BLaER1 treated with 17β-estradiol and CSF1 and Interleukin-3, amounts not matched to agents 10 nM and 100 nM (cell line): Measurements from ENCODE around the gene RASSF10.
A peak's percentile ranks its signal among the peaks of the same experiment; 100 is the strongest.

ENCODE experiments used
- H3K27ac ChIP-seq, 11 experiments: shearing (Covaris generic); formaldehyde crosslinking; 2 replicates each; pipeline ENCODE4 v1.8.1; 2022
- H3K27me3 ChIP-seq, 11 experiments: shearing (Covaris generic); formaldehyde crosslinking; 2 replicates each; pipeline ENCODE4 v1.8.1; 2022
- H3K36me3 ChIP-seq, 11 experiments: shearing (Covaris generic); formaldehyde crosslinking; 2 replicates each; pipeline ENCODE4 v1.8.1; 2022
- H3K4me1 ChIP-seq, 10 experiments: shearing (Covaris generic); formaldehyde crosslinking; 2 replicates each; pipeline ENCODE4 v1.8.1; 2022
- H3K4me2 ChIP-seq, 11 experiments: shearing (Covaris generic); formaldehyde crosslinking; 2 replicates each; pipeline ENCODE4 v1.8.1; 2022
- H3K4me3 ChIP-seq, 10 experiments: shearing (Covaris generic); formaldehyde crosslinking; 2 replicates each; pipeline ENCODE4 v1.8.1; 2022
- H3K9ac ChIP-seq, 11 experiments: shearing (Covaris generic); formaldehyde crosslinking; 2 replicates each; pipeline ENCODE4 v1.8.1; 2022
- H3K9me3 ChIP-seq, 11 experiments: shearing (Covaris generic); formaldehyde crosslinking; replicated peaks in 1 of 11; 2 replicates each; pipeline ENCODE4 v1.8.1; 2022
- H4K20me1 ChIP-seq, 11 experiments: shearing (Covaris generic); formaldehyde crosslinking; 2 replicates each; pipeline ENCODE4 v1.8.1; 2022
- Cebpa-rat ChIP-seq, 11 experiments: shearing (Covaris generic); IDR thresholded peaks; 2 replicates each; pipeline ENCODE4 v1.8.1; 2022

RASSF10 gene

DNA sequence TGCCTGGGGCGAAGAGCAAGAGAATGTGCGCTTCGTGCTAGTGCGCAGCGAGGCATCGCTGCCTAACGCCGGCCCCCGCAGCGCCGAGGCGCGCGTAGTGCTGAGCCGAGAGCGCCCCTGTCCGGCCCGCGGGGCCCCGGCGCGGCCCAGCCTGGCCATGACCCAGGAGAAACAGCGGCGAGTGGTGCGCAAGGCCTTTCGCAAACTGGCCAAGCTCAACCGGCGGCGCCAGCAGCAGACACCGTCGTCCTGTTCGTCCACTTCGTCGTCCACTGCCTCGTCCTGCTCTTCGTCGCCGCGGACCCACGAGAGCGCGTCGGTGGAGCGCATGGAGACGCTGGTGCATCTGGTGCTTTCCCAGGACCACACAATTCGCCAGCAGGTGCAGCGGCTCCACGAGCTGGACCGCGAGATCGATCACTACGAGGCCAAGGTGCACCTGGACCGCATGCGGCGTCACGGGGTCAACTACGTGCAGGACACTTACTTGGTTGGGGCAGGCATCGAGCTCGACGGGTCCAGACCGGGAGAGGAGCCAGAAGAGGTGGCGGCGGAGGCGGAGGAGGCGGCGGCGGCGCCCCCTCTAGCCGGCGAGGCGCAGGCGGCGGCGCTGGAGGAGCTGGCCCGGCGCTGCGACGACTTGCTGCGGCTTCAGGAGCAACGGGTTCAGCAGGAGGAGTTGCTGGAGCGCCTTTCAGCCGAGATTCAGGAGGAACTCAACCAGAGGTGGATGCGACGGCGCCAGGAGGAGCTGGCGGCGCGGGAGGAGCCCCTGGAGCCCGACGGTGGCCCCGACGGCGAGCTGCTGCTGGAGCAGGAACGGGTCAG lies 1.0 kb downstream of the RASSF10 start:
- Histone ChIP-seq H3K4me3 (peak overlapping the region; percentile 50 to 70 (median 66)), H4K20me1 (peaks cover 0 to 34% (median 22%) of the 10 kb centered on the region in 11 experiments; a peak in 19 of 22 replicates), H3K27me3 (peaks cover 48 to 73% (median 61%) of the 10 kb centered on the region in 11 experiments), H3K27ac (no peak overlapping the region; a peak in 1 of 22 replicates), H3K4me2 (peak overlapping the region; percentile 91 to 99 (median 95)), H3K36me3 (peaks cover 0 to 7% (median 0%) of the 10 kb centered on the region in 11 experiments; a peak in 1 of 22 replicates), H3K4me1 (peaks cover 52 to 73% (median 59%) of the 10 kb centered on the region in 10 experiments), H3K9me3 (peaks cover 10 to 23% (median 20%) of the 10 kb centered on the region in 11 experiments), H3K9ac (peak overlapping the region in 8 of 11 experiments; percentile 60 to 79 (median 75); a peak in 14 of 22 replicates)
- TF ChIP-seq Cebpa-rat (IDR thresholded peaks at IDR 0.05): no peak

DNA sequence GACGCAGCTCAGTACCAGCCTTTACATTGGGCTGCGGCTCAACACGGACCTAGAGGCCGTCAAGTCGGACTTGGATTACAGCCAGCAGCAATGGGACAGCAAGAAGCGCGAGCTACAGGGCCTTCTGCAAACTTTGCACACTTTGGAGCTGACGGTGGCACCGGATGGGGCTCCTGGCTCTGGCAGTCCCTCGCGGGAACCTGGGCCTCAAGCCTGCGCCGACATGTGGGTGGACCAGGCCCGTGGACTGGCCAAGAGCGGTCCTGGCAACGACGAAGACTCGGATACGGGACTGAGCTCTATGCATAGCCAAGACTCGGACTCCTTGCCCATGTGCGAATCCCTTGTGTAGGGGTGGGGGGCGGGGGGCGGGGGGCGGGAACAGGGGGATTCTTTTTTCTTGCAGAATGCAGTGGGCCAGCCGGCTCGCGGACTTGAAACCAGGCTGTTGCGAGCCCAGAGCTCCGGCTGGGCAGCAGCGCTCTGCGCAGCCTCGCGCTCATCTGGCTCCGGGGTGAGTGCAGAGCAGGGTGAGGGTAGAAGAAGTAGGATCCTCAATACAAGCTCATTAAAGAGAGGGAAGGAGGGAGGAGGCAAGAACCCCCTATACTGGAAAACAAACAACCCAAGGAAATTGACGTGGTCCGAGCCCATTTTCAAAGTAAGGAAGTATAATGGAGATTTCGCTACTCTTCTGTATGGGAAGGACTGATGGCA lies 1.8 kb downstream of the RASSF10 start:
- peak overlapping the region; percentile 50 to 70 (median 66) for H3K4me3 ChIP-seq
- no peak overlapping the region for H3K27ac ChIP-seq
- H3K4me1 ChIP-seq: peaks cover 52 to 81% (median 64%) of the 10 kb centered on the region in 10 experiments
- H3K4me2 ChIP-seq: peak overlapping the region; percentile 91 to 99 (median 95)
- peaks cover 0 to 34% (median 22%) of the 10 kb centered on the region in 11 experiments; a peak in 19 of 22 replicates for H4K20me1 ChIP-seq
- H3K9me3 ChIP-seq: peaks cover 9 to 16% (median 13%) of the 10 kb centered on the region in 11 experiments; a peak in 21 of 22 replicates
- H3K36me3 ChIP-seq: peaks cover 0 to 7% (median 0%) of the 10 kb centered on the region in 11 experiments; a peak in 1 of 22 replicates
- peaks cover 48 to 77% (median 61%) of the 10 kb centered on the region in 11 experiments for H3K27me3 ChIP-seq
- TF ChIP-seq Cebpa-rat (IDR thresholded peaks at IDR 0.05): no peak
- peak overlapping the region in 7 of 11 experiments; percentile 60 to 79 (median 75); a peak in 9 of 22 replicates for H3K9ac ChIP-seq

DNA sequence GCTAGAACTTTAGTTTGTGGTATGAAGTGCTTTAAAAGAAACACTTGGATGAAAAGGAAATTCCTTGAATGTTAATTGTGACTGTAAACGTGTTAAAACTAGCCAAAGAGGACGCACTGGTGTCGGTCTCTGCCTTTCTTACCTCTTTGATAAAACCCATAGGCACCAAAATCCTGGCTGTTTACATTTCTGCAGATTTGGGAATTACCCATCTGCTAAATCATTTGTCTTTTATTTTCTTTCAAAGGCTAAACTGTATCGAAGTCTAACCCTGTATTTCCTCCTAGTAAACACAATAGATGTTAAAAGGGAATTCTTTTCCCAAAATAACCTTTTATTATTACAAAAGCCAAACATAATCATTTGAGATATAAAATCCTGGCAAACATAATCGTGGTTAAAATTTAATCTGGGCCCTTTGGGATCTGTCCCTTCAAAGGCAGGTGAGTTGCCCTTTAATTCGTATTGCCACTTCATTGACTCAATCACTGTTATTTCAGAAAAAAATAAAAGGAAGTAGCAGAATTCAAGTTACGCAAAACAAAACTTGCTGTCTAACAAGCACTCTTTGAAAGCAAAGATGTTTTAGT lies 2.4 kb downstream of the RASSF10 start:
- no peak overlapping the region for H3K27ac ChIP-seq
- peaks cover 48 to 77% (median 61%) of the 10 kb centered on the region in 11 experiments for H3K27me3 ChIP-seq
- H3K4me3 ChIP-seq: peak overlapping the region in 9 of 10 experiments; percentile 12 to 70 (median 55); a peak in 14 of 20 replicates
- peaks cover 52 to 88% (median 67%) of the 10 kb centered on the region in 10 experiments for H3K4me1 ChIP-seq
- H3K9ac ChIP-seq: peak overlapping the region in 4 of 11 experiments; percentile 9 to 54 (median 44); a peak in 5 of 22 replicates
- peak overlapping the region; percentile 50 to 99 (median 69); a peak in 21 of 22 replicates for H3K4me2 ChIP-seq
- H3K36me3 ChIP-seq: 0 out of 22 replicates have a peak, but pooled peaks cover 0 to under 1% (median 0%) of the 10 kb centered on the region in 11 experiments
- H4K20me1 ChIP-seq: peaks cover 0 to 34% (median 22%) of the 10 kb centered on the region in 11 experiments; a peak in 19 of 22 replicates
- H3K9me3 ChIP-seq: peaks cover 2 to 10% (median 6%) of the 10 kb centered on the region in 11 experiments; a peak in 21 of 22 replicates
- TF ChIP-seq Cebpa-rat (IDR thresholded peaks at IDR 0.05): no peak

- peak overlapping the region; percentile 50 to 99 (median 69) for H3K4me2 ChIP-seq
- TF ChIP-seq Cebpa-rat (IDR thresholded peaks at IDR 0.05): no peak
- no peaks in the 10 kb centered on the region for H3K36me3 ChIP-seq
- H3K9me3 ChIP-seq: peaks cover 0 to 4% (median under 1%) of the 10 kb centered on the region in 11 experiments; a peak in 3 of 22 replicates
- H3K4me3 ChIP-seq: peak overlapping the region in 7 of 10 experiments; percentile 49 to 70 (median 64); a peak in 8 of 20 replicates
- H3K27ac ChIP-seq: no peak overlapping the region
- peaks cover 48 to 77% (median 61%) of the 10 kb centered on the region in 11 experiments for H3K27me3 ChIP-seq
- peaks cover 0 to 34% (median 22%) of the 10 kb centered on the region in 11 experiments; a peak in 19 of 22 replicates for H4K20me1 ChIP-seq
- peaks cover 52 to 90% (median 73%) of the 10 kb centered on the region in 10 experiments for H3K4me1 ChIP-seq
- H3K9ac ChIP-seq: peak overlapping the region in 1 of 11 experiments; percentile 2; a peak in 2 of 22 replicates
These were observed 3.0 kb downstream of the RASSF10 start for GRCh38 chr11:13012056-13012661.

DNA sequence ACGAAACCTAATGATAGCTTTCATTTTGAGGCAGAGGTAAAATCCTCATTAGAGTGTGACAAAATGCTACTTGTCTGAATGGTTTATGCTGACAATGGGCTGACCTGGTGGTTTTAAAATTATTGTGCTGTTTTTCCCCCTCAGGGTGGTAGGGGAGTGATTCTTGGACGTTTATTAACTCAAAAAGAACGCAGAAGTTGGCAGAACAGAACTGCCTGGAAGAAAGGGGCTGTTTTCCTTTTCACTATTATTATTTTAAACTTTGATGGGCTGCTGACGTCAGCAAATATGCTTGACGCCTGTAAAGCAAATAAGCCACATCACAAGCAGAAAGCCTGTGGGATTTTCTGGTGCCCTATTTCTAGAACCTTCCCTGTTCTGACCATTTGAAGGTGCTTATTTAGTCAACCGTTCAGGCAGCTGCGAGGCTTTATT lies 4.0 kb downstream of the RASSF10 start:
- Histone ChIP-seq H3K9ac (peak overlapping the region in 1 of 11 experiments; percentile 2; a peak in 1 of 22 replicates), H3K27me3 (peaks cover 48 to 73% (median 60%) of the 10 kb centered on the region in 11 experiments), H3K4me1 (peaks cover 52 to 89% (median 73%) of the 10 kb centered on the region in 10 experiments), H3K9me3 (no peaks in the 10 kb centered on the region), H4K20me1 (peaks cover 0 to 34% (median 22%) of the 10 kb centered on the region in 11 experiments; a peak in 19 of 22 replicates), H3K27ac (no peak overlapping the region; a peak in 1 of 22 replicates), H3K36me3 (no peaks in the 10 kb centered on the region), H3K4me2 (peak overlapping the region; percentile 50 to 99 (median 69); a peak in 21 of 22 replicates), H3K4me3 (peak overlapping the region in 3 of 10 experiments; percentile 55 to 70 (median 64); a peak in 4 of 20 replicates)
- TF ChIP-seq Cebpa-rat (IDR thresholded peaks at IDR 0.05): no peak

- no peak overlapping the region for H3K9ac ChIP-seq
These were observed 6.6 kb downstream of the RASSF10 start for GRCh38 chr11:13015753-13016152.

DNA sequence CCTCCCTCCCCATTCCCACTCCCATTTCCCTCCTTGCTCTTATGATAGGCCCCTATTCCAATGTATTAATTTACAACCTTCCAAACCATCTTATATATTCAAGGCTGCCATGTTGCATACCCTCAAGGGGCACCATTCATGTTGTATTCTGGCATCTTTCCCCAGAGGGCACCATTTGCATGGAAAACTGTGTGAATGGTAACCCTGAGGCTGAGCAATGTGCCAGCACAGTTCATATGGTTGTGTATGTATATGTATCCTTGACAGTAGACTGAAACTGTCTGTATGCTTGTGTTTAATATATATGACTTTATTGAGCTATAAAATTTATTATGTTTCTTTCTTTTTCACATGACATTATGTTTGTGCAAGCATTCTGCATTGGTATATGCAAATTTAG lies 7.3 kb downstream of the RASSF10 start:
- Histone ChIP-seq H3K27me3 (peaks cover 25 to 41% (median 31%) of the 10 kb centered on the region in 11 experiments), H3K27ac (no peak overlapping the region), H3K36me3 (no peaks in the 10 kb centered on the region), H3K4me2 (peak overlapping the region in 7 of 11 experiments; percentile 33 to 79 (median 62); a peak in 14 of 22 replicates), H3K4me1 (peaks cover 22 to 65% (median 47%) of the 10 kb centered on the region in 10 experiments), H4K20me1 (peaks cover 0 to 13% (median 3%) of the 10 kb centered on the region in 11 experiments; a peak in 7 of 22 replicates), H3K9me3 (no peaks in the 10 kb centered on the region), H3K4me3 (no peak overlapping the region), H3K9ac (no peak overlapping the region)
- TF ChIP-seq Cebpa-rat (IDR thresholded peaks at IDR 0.05): no peak

More at GRCh38 chr11:13015753-13016152, 6.6 kb downstream of the RASSF10 start:
- no peak overlapping the region for H3K4me3 ChIP-seq
- peak overlapping the region in 6 of 11 experiments; percentile 29 to 79 (median 50); a peak in 10 of 22 replicates for H3K4me2 ChIP-seq
- H3K4me1 ChIP-seq: peaks cover 26 to 69% (median 51%) of the 10 kb centered on the region in 10 experiments
- no peak for TF ChIP-seq Cebpa-rat (IDR thresholded peaks at IDR 0.05)
- H3K9me3 ChIP-seq: no peaks in the 10 kb centered on the region
- peaks cover 0 to 18% (median 7%) of the 10 kb centered on the region in 11 experiments; a peak in 14 of 22 replicates for H4K20me1 ChIP-seq
- peaks cover 31 to 47% (median 37%) of the 10 kb centered on the region in 11 experiments for H3K27me3 ChIP-seq
- no peak overlapping the region for H3K27ac ChIP-seq
- no peaks in the 10 kb centered on the region for H3K36me3 ChIP-seq
